Smooth muscle cell (in vitro differentiated cells): Measurements from ENCODE around the gene SEPTIN8. TPM values are rescaled to one million over a fixed set of nuclear protein-coding genes. Genes with fewer than 3 reads are reported as not detected.

Experiments
- DNase-seq: peaks from one replicate; lab custom pipeline; 2025; ENCODE audit not compliant: unreplicated experiment; lab: John Stamatoyannopoulos, UW
- H2AFZ ChIP-seq: fragments of 200-600 bp; sonication (generic); 2 replicates; pipeline ENCODE4 v1.6.0; 2016; ENCODE audit warnings: antibody characterized with exemption, low read depth, mild to moderate bottlenecking
- H3F3A ChIP-seq: fragments of 200-600 bp; sonication (generic); 2 replicates; pipeline ENCODE4 v1.6.0; 2017; ENCODE audit warnings: antibody characterized with exemption, low read depth
- H3K27ac ChIP-seq: fragments of 200-600 bp; sonication (generic); 2 replicates; pipeline ENCODE4 v1.5.1; 2016; ENCODE audit warnings: low read depth, mild to moderate bottlenecking
- H3K27me3 ChIP-seq: fragments of 200-600 bp; sonication (generic); 2 replicates; pipeline ENCODE4 v1.6.1; 2016; ENCODE audit warnings: low read depth, mild to moderate bottlenecking
- H3K36me3 ChIP-seq: fragments of 200-600 bp; sonication (generic); 2 replicates; pipeline ENCODE4 v1.5.1; 2016; ENCODE audit warnings: low read depth
- H3K4me1 ChIP-seq: fragments of 200-600 bp; sonication (generic); 2 replicates; pipeline ENCODE4 v1.5.1; 2016; ENCODE audit warnings: low read depth
- H3K4me2 ChIP-seq: fragments of 200-600 bp; sonication (generic); 2 replicates; pipeline ENCODE4 v1.6.0; 2016; ENCODE audit warnings: mild to moderate bottlenecking
- H3K4me3 ChIP-seq: fragments of 200-600 bp; sonication (generic); 2 replicates; pipeline ENCODE4 v1.5.1; 2016; ENCODE audit warnings: mild to moderate bottlenecking
- H3K79me2 ChIP-seq: fragments of 200-600 bp; sonication (generic); 2 replicates; pipeline ENCODE4 v1.6.0; 2016; ENCODE audit warnings: low read depth, mild to moderate bottlenecking
- H3K9ac ChIP-seq: fragments of 200-600 bp; sonication (generic); 2 replicates; pipeline ENCODE4 v1.6.0; 2016; ENCODE audit warnings: low read depth
- H3K9me3 ChIP-seq: fragments of 200-600 bp; sonication (generic); replicated peaks from 2 replicates; pipeline ENCODE4 v1.5.1; 2016; ENCODE audit warnings: low read depth
- H4K20me1 ChIP-seq: fragments of 200-600 bp; sonication (generic); 2 replicates; pipeline ENCODE4 v1.6.0; 2016; ENCODE audit warnings: low read depth
- CTCF ChIP-seq: fragments of 200-600 bp; sonication (generic); IDR thresholded peaks from 2 replicates; pipeline ENCODE4 v1.5.1; 2017; ENCODE audit warnings: borderline replicate concordance, mild to moderate bottlenecking, antibody characterized with exemption; ENCODE audit not compliant: insufficient read depth, poor library complexity, severe bottlenecking
- WGBS: methylation state at CpG from one replicate; pipeline ENCODE4 v1.1.7; 2016; ENCODE audit warnings: low lambda C conversion rate; 5-methylcytosine and 5-hydroxymethylcytosine counted together
- polyA plus RNA-seq: library from polyadenylated mRNA; unstranded; fragments of >200 nt; fragmentation: Nextera tagmentation; extraction: Ambion mirVana; gene quantifications from 2 replicates; pipeline ENCODE4 v1.2.1, GENCODE V29; 2016
- total RNA-seq: library from RNA; depleted of rRNA; stranded (reverse); fragments of >200 nt; gene quantifications from 2 replicates; pipeline ENCODE4 v1.2.3, GENCODE V29; 2014

SEPTIN8 gene
- total and polyA plus RNA-seq, 2 experiments from 2014 or later = 26.3 to 68.1 TPM

DNA sequence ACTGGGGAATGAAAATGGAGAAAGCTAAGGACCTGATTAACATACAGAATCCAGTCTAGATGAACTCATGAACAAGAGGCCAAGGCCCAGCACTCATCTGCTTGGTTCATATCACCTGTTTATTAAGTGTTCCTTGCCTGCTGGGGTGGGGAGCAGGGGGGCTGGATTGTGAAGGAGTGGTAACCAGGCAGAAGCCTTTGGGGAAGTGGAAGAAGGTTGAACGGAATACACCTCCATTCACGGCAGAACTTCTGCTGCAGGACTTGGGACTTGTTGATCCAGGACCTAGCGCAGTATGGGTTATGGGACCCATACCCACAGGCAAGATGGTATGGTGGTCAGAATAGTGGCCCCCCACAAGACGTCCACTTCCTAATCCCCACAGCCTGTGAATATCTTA lies 8.8 kb upstream of the SEPTIN8 start:
- no peak overlapping the region for H3K4me3 ChIP-seq
- no peak for TF ChIP-seq CTCF
- no peak overlapping the region for H3K9ac ChIP-seq
- no peaks in the 10 kb centered on the region for H3K79me2 ChIP-seq
- no peak overlapping the region for H3K4me2 ChIP-seq
- H3K36me3 ChIP-seq = no peaks in the 10 kb centered on the region
- DNase-seq = no peak
- peak overlapping the region; percentile 36 for H2AFZ ChIP-seq
- no peak overlapping the region for H3K27ac ChIP-seq
- WGBS = 90% methylated on average over 4 of the region's 4 CpGs
- no peaks in the 10 kb centered on the region for H3K27me3 ChIP-seq
- no peaks in the 10 kb centered on the region for H3F3A ChIP-seq
- no peaks in the 10 kb centered on the region for H3K4me1 ChIP-seq
- H4K20me1 ChIP-seq = no peaks in the 10 kb centered on the region
- H3K9me3 ChIP-seq = no peaks in the 10 kb centered on the region

DNA sequence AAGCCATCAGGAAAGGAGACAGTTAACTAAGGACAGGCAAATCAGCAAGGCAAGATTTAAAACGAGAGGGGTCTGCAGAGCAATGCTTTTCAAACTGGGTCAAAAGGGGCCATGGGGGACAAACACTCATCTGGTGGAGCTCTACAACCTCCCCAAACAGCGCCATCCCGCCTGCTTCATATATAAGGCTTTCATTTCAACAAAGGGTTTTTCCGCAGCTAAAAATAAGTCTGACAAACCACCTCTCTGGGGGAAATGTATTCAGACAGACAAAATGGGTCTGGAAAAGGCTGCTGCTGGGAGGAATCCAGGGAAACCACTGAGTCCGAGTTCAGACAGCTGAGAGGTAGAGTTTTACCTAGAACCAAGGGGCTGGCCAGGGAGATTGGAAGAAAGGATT lies 8.3 kb upstream of the SEPTIN8 start:
- no peaks in the 10 kb centered on the region for H3K27me3 ChIP-seq
- 63% methylated on average over 5 of the region's 5 CpGs for WGBS
- no peak for DNase-seq
- H3K4me1 ChIP-seq = no peaks in the 10 kb centered on the region
- no peak overlapping the region for H3K4me3 ChIP-seq
- H3K4me2 ChIP-seq = no peak overlapping the region
- H2AFZ ChIP-seq = peak overlapping the region; percentile 36
- no peaks in the 10 kb centered on the region for H3F3A ChIP-seq
- no peak overlapping the region for H3K9ac ChIP-seq
- H4K20me1 ChIP-seq = no peaks in the 10 kb centered on the region
- H3K9me3 ChIP-seq = no peaks in the 10 kb centered on the region
- no peak overlapping the region for H3K27ac ChIP-seq
- no peaks in the 10 kb centered on the region for H3K36me3 ChIP-seq
- H3K79me2 ChIP-seq = no peaks in the 10 kb centered on the region
- TF ChIP-seq CTCF = no peak

GRCh38 chr5:132782101-132782500 lies 5.1 kb upstream of the SEPTIN8 start:
- H3K9ac ChIP-seq = no peak overlapping the region
- no peaks in the 10 kb centered on the region for H3F3A ChIP-seq
- WGBS = 31% methylated on average over 4 of the region's 4 CpGs
- no peak for DNase-seq
- peaks cover 4% of the 10 kb centered on the region for H3K4me1 ChIP-seq
- no peaks in the 10 kb centered on the region for H3K36me3 ChIP-seq
- no peak overlapping the region for H3K27ac ChIP-seq
- no peaks in the 10 kb centered on the region for H4K20me1 ChIP-seq
- peak overlapping the region; percentile 61 for H2AFZ ChIP-seq
- no peaks in the 10 kb centered on the region for H3K9me3 ChIP-seq
- H3K79me2 ChIP-seq = no peaks in the 10 kb centered on the region
- H3K4me3 ChIP-seq = no peak overlapping the region
- H3K4me2 ChIP-seq = peak overlapping the region; percentile 45
- TF ChIP-seq CTCF = no peak
- H3K27me3 ChIP-seq = no peaks in the 10 kb centered on the region

DNA sequence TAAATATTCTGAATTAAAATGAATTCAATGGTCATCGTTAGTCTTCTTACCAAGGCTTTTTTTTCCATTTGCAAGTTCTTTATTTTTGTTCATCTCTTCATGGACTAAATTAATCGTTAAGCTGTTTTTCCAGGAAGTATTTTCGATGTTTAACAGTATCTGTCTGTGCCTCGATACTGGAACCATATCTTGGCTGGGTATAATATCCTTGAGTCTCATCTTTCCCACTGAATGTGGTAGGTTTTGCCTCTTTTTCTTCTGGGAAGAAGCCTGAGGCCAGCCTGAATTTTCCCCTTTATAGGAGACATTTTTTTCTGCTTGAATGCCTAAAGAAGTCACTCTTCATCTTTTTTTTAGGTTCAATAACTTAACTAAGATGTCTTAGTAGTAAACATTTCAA lies 4.0 kb upstream of the SEPTIN8 start:
- peaks cover 8% of the 10 kb centered on the region for H3K79me2 ChIP-seq
- no peaks in the 10 kb centered on the region for H4K20me1 ChIP-seq
- no peak for TF ChIP-seq CTCF
- H3K9ac ChIP-seq = no peak overlapping the region
- H3K27me3 ChIP-seq = no peaks in the 10 kb centered on the region
- no peak overlapping the region for H3K27ac ChIP-seq
- no peak for DNase-seq
- no peaks in the 10 kb centered on the region for H3K36me3 ChIP-seq
- no peak overlapping the region for H3K4me2 ChIP-seq
- WGBS = 94% methylated on average over 4 of the region's 4 CpGs
- H2AFZ ChIP-seq = no peak overlapping the region
- no peaks in the 10 kb centered on the region for H3F3A ChIP-seq
- H3K4me1 ChIP-seq = peaks cover 6% of the 10 kb centered on the region
- H3K4me3 ChIP-seq = no peak overlapping the region
- H3K9me3 ChIP-seq = no peaks in the 10 kb centered on the region
